Measurements from ENCODE around the gene MRPL49. TPM values are rescaled to one million over a fixed set of nuclear protein-coding genes. Genes with fewer than 3 reads are reported as not detected.

Gene MRPL49
- total and polyA plus RNA-seq, 9 of the 15 experiments (the other 6 are each of a cell fraction or from before 2014, with no cell fraction given): 74.3 to 132 (median 91.2) TPM

- no peak for TF ChIP-seq CHD7 (IDR thresholded peaks at IDR 0.05; ENCODE audit: low read depth, low read length)
- TF ChIP-seq ZNF212 (CRISPR knock-in tag; IDR thresholded peaks at IDR 0.05): no peak
- no peak for TF ChIP-seq DEAF1 (CRISPR knock-in tag; IDR thresholded peaks at IDR 0.05)
- no peak for TF ChIP-seq ZFP1 (CRISPR knock-in tag; IDR thresholded peaks at IDR 0.05)
- TF ChIP-seq ZC3H11A (IDR thresholded peaks at IDR 0.05; ENCODE audit: low read depth, low read length): no peak
- no peak for TF ChIP-seq KLF1 (tag; IDR thresholded peaks at IDR 0.05)
- peak; percentile 59 for TF ChIP-seq POLR2A (conservative IDR thresholded peaks at IDR 0.05)
- peak; percentile 23 for TF ChIP-seq POLR2B (IDR thresholded peaks at IDR 0.05; ENCODE audit: low read depth, partially characterized antibody)
- TF ChIP-seq CHAMP1 (IDR thresholded peaks at IDR 0.05): no peak
- no peak for TF ChIP-seq ZBTB8A (IDR thresholded peaks at IDR 0.05; ENCODE audit: partially characterized antibody)
Measured at GRCh38 chr11:65127473-65128181, 5.5 kb downstream of the MRPL49 start (continued).
